Jurkat, Clone E6-1 (cell line): Measurements from ENCODE around the gene UGT1A8.
"Not testable (repeated sequence)": the region's sequence is repeated elsewhere in the genome, so short reads cannot be mapped to it uniquely, and the experiment has no call there.

Experiments used
- DNase-seq: peaks from one replicate; pipeline ENCODE4 v3.0.0-alpha.2; 2011; ENCODE audit warnings: low read depth, low spot score
- H3K4me3 ChIP-seq: 2 replicates; pipeline ENCODE4 v1.5.1; 2011; ENCODE audit warnings: mild to moderate bottlenecking, low read length, control low read depth, moderate library complexity

The UGT1A8 gene

DNA sequence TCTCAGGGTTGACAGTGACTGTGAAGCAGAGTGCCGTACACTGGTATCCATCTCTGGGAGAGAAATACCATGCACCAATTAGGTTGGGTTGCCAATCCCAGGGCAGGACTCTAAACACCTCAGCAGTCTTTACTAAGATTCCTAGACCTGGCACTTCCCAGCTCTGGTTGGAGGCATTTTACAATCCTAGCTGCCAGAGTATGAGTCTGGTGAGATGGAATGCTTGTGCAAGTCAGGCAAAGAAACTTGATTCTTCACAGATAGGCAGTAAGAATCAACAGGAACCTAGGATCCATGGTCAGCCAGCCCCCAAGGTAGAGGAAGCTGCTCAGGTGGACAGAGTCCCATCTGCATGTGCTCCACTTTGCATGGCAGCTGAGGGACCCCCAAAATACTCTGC lies 89.3 kb downstream of the UGT1A8 start:
- H3K4me3 ChIP-seq = no peak overlapping the region
- no peak for DNase-seq

DNA sequence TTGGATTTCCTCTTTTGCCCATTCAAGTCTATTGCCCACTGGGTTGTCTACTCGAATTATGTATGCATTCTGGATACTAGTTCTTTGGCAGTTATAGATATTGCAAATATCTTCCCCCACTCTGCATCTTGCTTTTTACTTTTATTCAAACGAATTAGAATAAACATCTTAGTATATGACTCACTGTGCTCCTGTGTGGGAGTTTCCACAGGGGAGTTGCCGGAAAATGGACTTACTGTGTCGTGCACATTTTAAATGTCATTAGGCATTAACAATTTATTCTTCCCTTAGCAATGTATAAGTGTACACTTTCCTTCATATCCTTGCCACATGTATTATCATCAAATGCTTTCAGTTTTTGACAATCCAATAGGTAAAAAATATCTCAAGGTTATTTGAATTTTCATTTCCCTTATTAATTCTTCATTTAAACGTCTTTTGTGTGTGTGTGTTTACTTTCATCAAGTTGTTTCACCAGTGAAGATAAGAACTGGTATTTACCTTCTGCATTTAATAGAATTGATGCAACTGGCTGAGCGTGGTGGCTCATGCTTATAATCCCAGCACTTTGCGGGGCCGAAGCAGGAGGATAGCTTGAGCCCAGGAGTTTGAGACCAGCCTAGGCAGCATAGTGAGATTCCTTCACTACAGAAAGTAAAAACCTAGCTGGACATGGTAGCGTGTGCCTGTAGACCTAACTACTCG lies 90.7 kb downstream of the UGT1A8 start:
- no peak overlapping the region for H3K4me3 ChIP-seq
- no peak for DNase-seq

DNA sequence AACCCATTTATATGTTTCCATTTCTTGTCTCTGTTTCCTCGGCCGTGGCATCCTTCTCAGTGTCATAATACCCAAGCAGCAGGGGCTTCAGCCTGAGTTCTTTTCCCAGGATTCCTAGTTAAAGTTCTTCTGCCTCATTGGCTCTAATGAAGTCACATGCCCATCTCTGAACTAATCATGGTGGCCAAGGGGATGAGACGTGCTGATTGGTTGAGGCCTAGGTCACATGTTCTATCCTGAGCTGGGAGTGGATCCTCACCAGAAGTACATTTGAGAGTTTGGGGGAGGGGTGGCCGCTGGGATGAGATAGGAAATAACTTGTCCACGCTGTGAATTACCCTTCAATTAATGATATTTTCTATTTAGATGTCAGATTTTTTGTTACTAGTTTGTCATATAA lies 91.5 kb downstream of the UGT1A8 start:
- H3K4me3 ChIP-seq = no peak overlapping the region
- DNase-seq = no peak

DNA sequence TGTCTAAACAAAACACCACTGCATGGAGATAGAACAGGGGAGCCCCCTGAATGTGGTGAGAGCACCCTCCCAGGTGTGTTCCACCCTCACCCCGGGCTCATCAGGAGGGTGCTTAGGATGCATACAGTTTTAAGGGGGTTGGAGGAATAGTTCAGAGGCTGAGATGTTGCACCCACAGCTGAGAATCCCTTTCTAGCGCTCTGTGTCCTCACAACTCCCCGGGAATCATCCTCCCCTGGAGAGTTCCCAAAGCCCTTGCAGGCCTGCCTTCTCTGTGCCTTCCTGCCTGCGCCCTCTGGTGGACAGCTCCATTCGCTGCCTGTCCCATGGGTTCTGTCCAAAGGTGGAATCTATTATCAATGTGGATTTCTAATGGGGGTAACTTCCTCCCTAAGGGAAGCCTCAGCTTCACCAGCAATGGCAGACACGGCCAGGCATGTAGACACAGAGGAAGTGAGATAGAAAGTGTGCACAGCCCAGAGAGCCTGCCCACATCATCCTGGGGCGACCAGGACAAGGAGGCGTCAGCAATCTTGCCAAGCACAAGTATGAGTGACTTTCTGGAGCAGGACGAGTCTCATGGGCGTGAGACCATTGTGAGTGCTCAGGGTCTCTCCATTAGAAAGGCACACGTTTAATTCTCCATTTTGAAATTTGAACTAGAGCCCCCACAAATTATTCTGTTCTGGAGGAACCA lies 94.0 kb downstream of the UGT1A8 start:
- DNase-seq = peak; percentile 36
- H3K4me3 ChIP-seq = no peak overlapping the region

DNA sequence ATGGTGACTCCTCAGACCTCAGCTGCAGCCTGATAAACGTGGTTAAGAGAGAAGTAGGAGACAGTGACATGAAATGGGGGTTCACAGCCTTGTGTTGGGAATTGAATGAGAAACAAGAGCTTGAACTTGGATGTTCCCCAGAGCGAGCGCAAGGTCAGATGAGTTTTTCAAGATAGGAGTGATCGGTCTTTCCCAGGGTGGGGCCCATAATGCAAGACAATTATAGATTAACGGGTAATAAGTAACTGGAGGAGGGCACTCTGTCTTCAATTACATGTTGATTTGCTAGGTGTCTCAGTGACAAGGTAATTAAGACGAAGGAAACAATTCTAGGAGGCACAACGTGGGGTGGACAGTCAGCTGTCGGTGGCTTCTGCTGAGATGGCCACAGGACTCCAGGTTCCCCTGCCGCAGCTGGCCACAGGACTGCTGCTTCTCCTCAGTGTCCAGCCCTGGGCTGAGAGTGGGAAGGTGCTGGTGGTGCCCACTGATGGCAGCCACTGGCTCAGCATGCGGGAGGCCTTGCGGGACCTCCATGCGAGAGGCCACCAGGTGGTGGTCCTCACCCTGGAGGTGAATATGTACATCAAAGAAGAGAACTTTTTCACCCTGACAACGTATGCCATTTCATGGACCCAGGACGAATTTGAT lies 95.3 kb downstream of the UGT1A8 start, which contains the start of gene UGT1A5:
Gene UGT1A5, plus strand, starts transcription at position 297 of the 651 bp plus-strand sequence. Its CDS starts 85 bp downstream, at position 382.
- no peak for DNase-seq
- H3K4me3 ChIP-seq = no peak within 1 kb of the TSS

DNA sequence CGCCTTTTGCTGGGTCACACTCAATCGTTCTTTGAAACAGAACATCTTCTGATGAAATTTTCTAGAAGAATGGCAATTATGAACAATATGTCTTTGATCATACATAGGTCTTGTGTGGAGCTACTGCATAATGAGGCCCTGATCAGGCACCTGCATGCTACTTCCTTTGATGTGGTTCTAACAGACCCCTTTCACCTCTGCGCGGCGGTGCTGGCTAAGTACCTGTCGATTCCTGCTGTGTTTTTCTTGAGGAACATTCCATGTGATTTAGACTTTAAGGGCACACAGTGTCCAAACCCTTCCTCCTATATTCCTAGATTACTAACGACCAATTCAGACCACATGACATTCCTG lies 95.8 kb downstream of the UGT1A8 start:
- peak; percentile 56 for DNase-seq

DNA sequence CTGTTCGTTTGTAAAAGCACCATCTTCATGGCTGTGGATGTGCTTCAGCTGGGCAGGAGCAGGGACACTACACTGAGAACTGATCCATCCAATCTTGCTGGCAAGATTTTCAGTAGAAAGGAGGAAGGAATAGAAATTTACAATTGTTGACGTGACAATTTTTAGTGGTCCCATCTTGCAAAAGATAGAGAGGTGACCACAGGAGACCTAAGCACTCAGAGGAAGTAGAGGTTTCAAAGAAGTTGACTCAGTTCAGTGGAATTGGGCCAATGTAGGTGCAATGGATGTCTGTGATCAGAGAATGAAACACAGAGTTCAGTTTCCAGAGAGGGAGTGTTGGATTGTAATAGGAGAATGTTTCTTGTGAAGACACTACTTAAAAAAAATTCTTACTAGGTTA lies 96.7 kb downstream of the UGT1A8 start:
- DNase-seq = no peak
- no peak overlapping the region for H3K4me3 ChIP-seq

More for the DNA sequence above, 95.8 kb downstream of the UGT1A8 start:
- H3K4me3 ChIP-seq = no peak overlapping the region

DNA sequence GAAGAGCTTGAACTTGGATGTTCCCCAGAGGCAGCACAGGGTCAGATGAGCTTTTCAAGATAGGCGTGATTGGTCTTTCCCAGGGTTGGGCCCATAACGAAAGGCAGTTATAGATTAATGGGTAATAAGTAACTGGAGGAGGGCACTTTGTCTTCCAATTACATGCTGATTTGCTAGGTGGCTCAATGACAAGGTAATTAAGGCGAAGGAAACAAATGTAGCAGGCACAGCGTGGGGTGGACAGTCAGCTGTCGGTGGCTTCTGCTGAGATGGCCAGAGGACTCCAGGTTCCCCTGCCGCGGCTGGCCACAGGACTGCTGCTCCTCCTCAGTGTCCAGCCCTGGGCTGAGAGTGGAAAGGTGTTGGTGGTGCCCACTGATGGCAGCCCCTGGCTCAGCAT lies 101.1 kb downstream of the UGT1A8 start, which contains the start of gene UGT1A4:
Gene UGT1A4, plus strand, starts transcription at position 185 of the 400 bp plus-strand sequence. Its CDS starts 85 bp downstream, at position 270.
- no peak for DNase-seq
- no peak within 1 kb of the TSS for H3K4me3 ChIP-seq

DNA sequence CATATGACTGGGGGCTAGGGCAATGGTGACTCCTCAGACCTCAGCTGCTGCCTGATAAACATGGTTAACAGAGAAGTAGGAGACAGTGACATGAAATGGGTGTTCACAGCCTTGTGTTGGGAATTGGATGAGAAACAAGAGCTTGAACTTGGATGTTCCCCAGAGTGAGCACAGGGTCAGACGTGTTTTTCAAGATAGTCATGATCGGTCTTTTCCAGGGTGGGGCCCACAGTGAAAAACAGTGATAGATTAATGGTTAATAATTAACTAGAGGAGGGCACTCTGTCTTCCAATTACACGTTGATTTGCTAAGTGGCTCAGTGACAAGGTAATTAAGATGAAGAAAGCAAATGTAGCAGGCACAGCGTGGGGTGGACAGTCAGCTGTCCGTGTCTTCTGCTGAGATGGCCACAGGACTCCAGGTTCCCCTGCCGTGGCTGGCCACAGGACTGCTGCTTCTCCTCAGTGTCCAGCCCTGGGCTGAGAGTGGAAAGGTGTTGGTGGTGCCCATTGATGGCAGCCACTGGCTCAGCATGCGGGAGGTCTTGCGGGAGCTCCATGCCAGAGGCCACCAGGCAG lies 111.4 kb downstream of the UGT1A8 start, which contains the start of gene UGT1A3:
Gene UGT1A3, plus strand, starts transcription at position 320 of the 579 bp plus-strand sequence. Its CDS starts 85 bp downstream, at position 405.
- DNase-seq = no peak

DNA sequence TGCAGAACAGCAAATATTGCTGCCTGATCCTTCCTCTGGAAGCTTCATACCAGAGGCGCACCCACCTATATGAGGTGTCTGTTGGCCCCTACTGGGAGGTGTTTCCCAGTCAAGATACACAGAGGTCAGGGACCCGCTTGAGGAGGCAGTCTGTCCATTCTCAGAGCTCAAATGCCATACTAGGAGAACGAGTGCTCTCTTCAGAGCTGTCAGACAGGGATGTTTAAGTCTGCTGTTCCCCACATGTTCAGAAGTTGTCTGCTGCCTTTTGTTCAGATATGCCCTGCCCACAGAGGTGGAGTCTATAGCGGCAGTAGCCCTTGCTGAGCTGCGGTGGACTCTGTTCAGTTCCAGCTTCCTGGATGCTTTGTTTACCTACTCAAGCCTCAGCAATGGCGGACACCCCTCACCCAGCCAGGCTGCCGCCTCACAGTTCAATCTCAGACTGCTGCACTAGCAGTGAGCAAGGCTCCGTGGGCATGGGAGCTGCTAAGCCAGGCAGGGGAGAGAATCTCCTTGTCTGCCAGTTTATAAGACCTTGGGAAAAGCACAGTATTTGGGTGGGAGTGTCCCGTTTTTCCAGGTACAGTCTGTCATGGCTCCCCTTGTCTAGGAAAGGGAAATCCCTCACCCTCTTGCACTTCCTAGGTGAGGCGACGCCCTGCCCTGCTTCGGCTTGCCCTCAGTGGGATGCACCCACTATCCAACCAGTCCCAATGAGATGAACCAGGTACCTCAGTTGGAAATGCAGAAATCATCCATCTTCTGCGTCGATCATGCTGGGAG lies 119.6 kb downstream of the UGT1A8 start:
- DNase-seq, H3K4me3 ChIP-seq: not testable (repeated sequence)

More for the DNA sequence above, 111.4 kb downstream of the UGT1A8 start, which contains the start of gene UGT1A3:
- H3K4me3 ChIP-seq = no peak within 1 kb of the TSS

DNA sequence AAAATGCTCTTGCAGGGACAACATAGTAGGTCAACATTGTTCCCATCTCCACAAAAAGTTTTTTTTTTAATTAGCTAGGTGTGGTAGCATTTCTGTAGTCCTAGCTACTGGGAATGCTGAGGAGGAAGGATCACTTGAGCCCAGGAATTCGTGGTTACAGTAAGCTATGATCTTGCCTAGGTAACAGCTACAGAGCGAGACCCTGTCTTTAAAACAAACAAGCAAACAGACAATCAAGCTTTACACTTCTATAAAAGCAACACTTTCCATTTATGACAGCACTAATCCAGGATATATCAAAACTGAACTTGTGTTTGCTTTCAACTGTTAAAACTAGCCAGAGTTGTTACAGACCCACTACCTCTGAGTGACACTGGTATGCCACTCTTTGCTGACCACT lies 123.4 kb downstream of the UGT1A8 start:
- DNase-seq = no peak

DNA sequence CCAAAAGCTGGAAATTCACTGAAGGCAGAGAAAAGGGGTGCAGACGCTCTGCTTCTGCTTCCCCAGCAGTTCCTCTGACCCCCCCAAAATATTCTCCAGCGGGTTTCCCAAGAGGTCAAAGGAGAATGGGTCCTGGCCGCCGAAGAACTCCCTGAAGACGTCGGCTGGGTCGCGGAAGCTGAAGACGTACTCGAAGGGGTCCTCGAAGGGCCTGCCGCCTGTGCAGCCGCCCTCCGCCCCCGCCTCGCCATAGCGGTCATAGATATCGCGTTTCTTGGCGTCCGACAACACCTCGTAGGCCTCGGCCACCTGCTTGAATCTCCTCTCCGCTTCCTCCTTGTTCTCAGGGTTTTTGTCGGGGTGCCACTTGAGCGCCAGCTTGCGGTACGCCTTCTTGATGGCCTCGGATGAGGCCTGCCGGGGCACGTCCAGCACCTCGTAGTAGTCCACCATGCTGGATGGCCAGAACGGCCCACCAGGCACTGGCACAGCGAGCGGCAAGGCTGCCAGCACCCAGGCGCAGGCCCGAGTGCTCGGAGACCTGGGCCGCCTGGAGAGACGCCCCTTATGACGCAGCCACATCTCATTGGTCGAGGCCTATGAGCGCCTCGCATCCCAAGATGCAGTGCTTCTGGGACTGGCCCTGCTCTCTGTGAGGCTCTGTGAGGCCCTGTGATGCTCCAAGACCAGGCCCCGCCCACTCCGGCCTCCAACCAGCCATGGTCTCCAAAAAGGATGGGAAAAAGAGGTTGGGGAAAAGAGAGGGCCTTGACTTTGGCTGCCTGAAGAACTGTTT lies 126.2 kb downstream of the UGT1A8 start:
- no peak for DNase-seq
- no peak overlapping the region for H3K4me3 ChIP-seq

More for the DNA sequence above, 123.4 kb downstream of the UGT1A8 start:
- H3K4me3 ChIP-seq = no peak overlapping the region

DNA sequence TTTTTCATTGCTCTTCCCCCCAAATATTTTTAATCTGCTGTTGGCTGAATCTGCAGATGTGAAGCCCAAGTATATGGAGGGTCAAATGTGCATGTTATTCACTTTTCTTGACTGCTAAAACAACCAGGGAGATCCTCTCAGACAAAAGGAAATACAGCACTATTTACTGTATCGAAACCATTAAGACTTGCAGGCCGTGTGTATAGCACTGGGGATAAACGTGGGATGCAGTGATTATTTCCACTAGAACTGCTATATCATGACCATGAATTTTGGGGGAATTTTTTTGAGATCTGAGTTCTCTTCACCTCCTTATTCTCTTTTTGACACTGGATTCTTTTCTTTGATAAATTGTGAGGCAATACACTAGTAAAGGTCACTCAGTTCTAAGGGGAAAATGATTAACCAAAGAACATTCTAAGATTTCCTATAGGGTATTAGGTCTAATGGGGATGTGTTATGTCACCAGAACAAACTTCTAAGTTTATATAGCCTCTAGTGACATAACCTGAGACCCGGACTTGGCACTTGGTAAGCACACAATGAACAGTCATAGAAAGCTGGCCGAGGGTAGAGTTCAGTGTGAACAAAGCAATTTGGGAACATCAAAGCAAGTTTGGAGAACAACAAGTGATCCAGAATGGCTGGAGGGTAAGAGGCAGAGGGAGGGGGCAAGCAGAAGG lies 127.8 kb downstream of the UGT1A8 start:
- H3K4me3 ChIP-seq = no peak overlapping the region
- DNase-seq = no peak

DNA sequence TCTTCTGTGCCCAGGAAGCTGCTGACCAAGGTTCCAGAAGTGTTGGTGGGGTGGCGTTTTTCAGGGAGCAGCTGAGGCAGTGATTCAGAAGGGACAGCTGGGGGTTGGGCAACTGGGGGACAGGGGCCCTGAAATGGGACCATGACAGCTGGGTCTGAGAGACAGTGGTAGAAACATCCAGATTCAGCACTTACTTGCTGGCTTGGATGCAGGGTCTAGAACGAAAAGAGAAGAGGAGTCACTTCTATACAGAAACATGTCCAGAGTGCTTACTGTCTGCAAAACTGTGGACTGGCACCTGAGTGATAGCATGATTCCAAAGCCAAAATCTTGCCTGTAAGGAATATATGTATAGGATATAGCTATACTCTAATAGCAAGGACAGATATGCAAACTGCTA lies 128.4 kb downstream of the UGT1A8 start:
- not testable (repeated sequence) for H3K4me3 ChIP-seq, DNase-seq

DNA sequence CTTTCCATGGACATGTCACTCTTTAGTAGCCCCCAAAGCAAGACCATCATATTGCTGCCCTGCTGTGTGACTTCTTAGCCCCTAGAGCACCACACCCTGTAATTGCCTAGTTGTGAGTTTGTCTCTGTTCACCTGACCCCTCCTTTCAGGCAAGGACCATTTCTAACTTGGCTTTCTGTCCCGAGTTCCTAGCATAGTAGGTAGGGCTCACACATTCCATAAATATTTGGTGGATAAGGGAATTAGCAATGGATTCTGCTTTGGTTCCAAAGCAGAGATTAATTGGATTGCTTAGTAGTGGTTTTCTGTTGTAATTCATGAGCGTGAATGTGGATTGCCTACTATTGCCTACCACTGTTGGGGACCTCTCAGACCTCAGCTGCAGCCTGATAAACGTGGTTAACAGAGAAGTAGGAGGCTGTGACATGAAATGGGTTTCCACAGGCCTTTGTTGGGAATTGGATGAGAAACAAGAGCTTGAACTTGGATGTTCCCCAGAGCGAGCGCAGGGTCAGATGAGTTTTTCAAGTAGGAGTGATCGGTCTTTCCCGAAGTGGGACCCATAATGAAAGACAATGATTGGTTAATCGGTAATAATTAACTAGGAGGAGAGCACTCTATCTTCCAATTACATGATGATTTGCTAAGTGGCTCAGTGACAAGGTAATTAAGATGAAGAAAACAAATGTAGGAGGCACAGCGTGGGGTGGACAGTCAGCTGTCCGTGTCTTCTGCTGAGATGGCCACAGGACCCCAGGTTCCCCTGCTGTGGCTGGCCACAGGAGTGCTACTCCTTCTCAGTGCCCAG lies 129.2 kb downstream of the UGT1A8 start:
- no peak for DNase-seq
- no peak overlapping the region for H3K4me3 ChIP-seq

DNA sequence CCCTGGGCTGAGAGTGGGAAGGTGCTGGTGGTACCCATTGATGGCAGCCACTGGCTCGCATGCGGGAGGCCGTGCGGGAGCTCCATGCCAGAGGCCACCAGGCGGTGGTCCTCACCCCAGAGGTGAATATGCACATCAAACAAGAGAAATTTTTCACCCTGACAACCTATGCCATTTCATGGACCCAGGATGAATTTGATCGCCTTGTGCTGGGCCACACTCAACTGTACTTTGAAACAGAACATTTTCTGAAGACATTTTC lies 129.8 kb downstream of the UGT1A8 start:
- no peak for DNase-seq
- no peak overlapping the region for H3K4me3 ChIP-seq

DNA sequence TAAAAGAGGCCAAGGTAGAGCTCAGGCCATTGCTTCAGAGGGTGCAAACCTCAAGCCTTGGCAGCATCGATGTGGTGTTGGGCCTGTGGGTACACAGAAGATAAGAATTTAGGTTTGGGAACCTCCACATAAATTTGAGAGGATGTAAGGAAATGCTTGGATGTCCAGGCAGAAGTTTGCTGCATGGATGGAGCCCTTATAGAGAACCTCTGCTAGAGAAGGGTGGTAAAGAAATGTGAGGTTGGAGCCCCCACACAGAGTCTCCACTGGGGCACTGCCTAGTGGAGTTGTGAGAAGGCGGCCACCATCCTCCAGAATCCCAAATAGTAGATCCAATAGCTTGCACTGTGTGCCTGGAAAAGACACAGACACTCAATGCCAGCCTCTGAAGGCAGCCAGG lies 133.3 kb downstream of the UGT1A8 start:
- not testable (repeated sequence) for DNase-seq, H3K4me3 ChIP-seq
